ENCODE measurements around the gene CD177. TPM values are rescaled to one million over a fixed set of nuclear protein-coding genes. Genes with fewer than 3 reads are reported as not detected.
"Not testable (repeated sequence)": the region's sequence is repeated elsewhere in the genome, so short reads cannot be mapped to it uniquely, and the experiment has no call there.

CD177 gene
- total and polyA plus RNA-seq, 2 donors (not counting 3 experiments of a cell fraction or from before 2014, with no cell fraction given), result 0.18 TPM; not detected in 1

GRCh38 chr19:43338530-43338929 is 15.0 kb upstream of the CD177 start:
- Histone ChIP-seq H3K4me1 (ENCODE audit: control insufficient read depth, extremely low read depth, insufficient read depth, low read length) (no peaks in the 10 kb centered on the region), H3K79me2 (ENCODE audit: control insufficient read depth, insufficient read depth, low read length) (no peaks in the 10 kb centered on the region), H3K4me3 (replicated peaks in 1 of 3; ENCODE audit: insufficient read depth in 1 of 3, low read depth in 1 of 3, low read length in 3 of 3) (no peak overlapping the region), H3K9me3 (replicated peaks; ENCODE audit: control insufficient read depth, insufficient read depth, low read length) (no peaks in the 10 kb centered on the region), H4K20me1 (replicated peaks; ENCODE audit: control insufficient read depth, extremely low read depth, insufficient read depth, low read length) (no peaks in the 10 kb centered on the region), H3K9ac (replicated peaks; ENCODE audit: extremely low read depth, insufficient read depth, low read length) (no peak overlapping the region), H3K27me3 (ENCODE audit: control insufficient read depth in 2 of 2, insufficient read depth in 2 of 2, low read length in 2 of 2) (no peaks in the 10 kb centered on the region), H3K36me3 (ENCODE audit: control insufficient read depth in 2 of 2, extremely low read depth in 1 of 2, insufficient read depth in 2 of 2, low read length in 2 of 2) (no peaks in the 10 kb centered on the region), H2AFZ (ENCODE audit: low read depth, low read length) (no peak overlapping the region), H3K9me1 (replicated peaks; ENCODE audit: control insufficient read depth, extremely low read depth, insufficient read depth, low read length) (no peaks in the 10 kb centered on the region), H3K27ac (ENCODE audit: insufficient read depth, low read depth, low read length) (no peak overlapping the region), H3K4me2 (ENCODE audit: insufficient read depth, low read length) (no peak overlapping the region)
- POLR2A ChIA-PET, result no interaction called here
- no TSS peak for BruUV-seq (replicated peaks)
- dilution Hi-C loops (cut with MboI; ENCODE audit: extremely low pct_ligation_motif_present, low sequenced_read_pairs) (no loop called here), intact Hi-C loops (cut with micrococcal nuclease) (no loop called here)
- DNase-seq (ENCODE audit: low read depth, low spot score) (no peak), FAIRE-seq (no peak)
- CTCF ChIA-PET, result no interaction called here
- TF ChIP-seq FOS (IDR thresholded peaks at IDR 0.05; ENCODE audit: borderline replicate concordance, insufficient read depth, low read length), result no peak
- TF ChIP-seq POLR2AphosphoS5 (IDR thresholded peaks at IDR 0.05; ENCODE audit: insufficient read depth, low read depth, low read length), result no peak
- TF ChIP-seq MYC (IDR thresholded peaks at IDR 0.05; ENCODE audit: low read depth, low read length), result no peak
- TF ChIP-seq CTCF (IDR thresholded peaks at IDR 0.05; ENCODE audit: extremely low read depth in 1 of 2, insufficient read depth in 1 of 2, low read depth in 1 of 2, low read length in 2 of 2), result no peak
- TF ChIP-seq POLR2A (IDR thresholded peaks at IDR 0.05; ENCODE audit: low read depth, low read length), result no peak
- no peak for TF ChIP-seq JUN (IDR thresholded peaks at IDR 0.05; ENCODE audit: borderline replicate concordance, insufficient read depth, insufficient read length, low read depth)
- no peak for TF ChIP-seq EZH2 (IDR thresholded peaks at IDR 0.05; ENCODE audit: borderline replicate concordance, low read depth, low read length, severe bottlenecking)
- no peak for TF ChIP-seq GATA2 (IDR thresholded peaks at IDR 0.05; ENCODE audit: insufficient read depth, insufficient read length, low read depth, low read length)

GRCh38 chr19:43339243-43339930 is 14.1 kb upstream of the CD177 start:
- not testable (repeated sequence) for BruUV-seq (replicated peaks); H3K4me2 ChIP-seq (ENCODE audit: insufficient read depth, low read length)

GRCh38 chr19:43340101-43340500 is 13.4 kb upstream of the CD177 start:
- H3K9me1 ChIP-seq (replicated peaks; ENCODE audit: control insufficient read depth, extremely low read depth, insufficient read depth, low read length); H3K27me3 ChIP-seq (ENCODE audit: control insufficient read depth in 2 of 2, insufficient read depth in 2 of 2, low read length in 2 of 2); H3K4me1 ChIP-seq (ENCODE audit: control insufficient read depth, extremely low read depth, insufficient read depth, low read length); H3K4me2 ChIP-seq (ENCODE audit: insufficient read depth, low read length); H4K20me1 ChIP-seq (replicated peaks; ENCODE audit: control insufficient read depth, extremely low read depth, insufficient read depth, low read length); H3K4me3 ChIP-seq (replicated peaks in 1 of 3; ENCODE audit: insufficient read depth in 1 of 3, low read depth in 1 of 3, low read length in 3 of 3); intact Hi-C loops (cut with micrococcal nuclease); H3K9me3 ChIP-seq (replicated peaks; ENCODE audit: control insufficient read depth, insufficient read depth, low read length); BruUV-seq (replicated peaks); POLR2A ChIA-PET; H3K9ac ChIP-seq (replicated peaks; ENCODE audit: extremely low read depth, insufficient read depth, low read length); H2AFZ ChIP-seq (ENCODE audit: low read depth, low read length); FAIRE-seq; H3K36me3 ChIP-seq (ENCODE audit: control insufficient read depth in 2 of 2, extremely low read depth in 1 of 2, insufficient read depth in 2 of 2, low read length in 2 of 2); dilution Hi-C loops (cut with MboI; ENCODE audit: extremely low pct_ligation_motif_present, low sequenced_read_pairs); H3K79me2 ChIP-seq (ENCODE audit: control insufficient read depth, insufficient read depth, low read length); DNase-seq (ENCODE audit: low read depth, low spot score); H3K27ac ChIP-seq (ENCODE audit: insufficient read depth, low read depth, low read length); CTCF ChIA-PET: not testable (repeated sequence)

More at GRCh38 chr19:43339243-43339930, 14.1 kb upstream of the CD177 start:
- H3K4me3 ChIP-seq (replicated peaks in 1 of 3; ENCODE audit: insufficient read depth in 1 of 3, low read depth in 1 of 3, low read length in 3 of 3); DNase-seq (ENCODE audit: low read depth, low spot score); H3K27ac ChIP-seq (ENCODE audit: insufficient read depth, low read depth, low read length); POLR2A ChIA-PET; FAIRE-seq; H3K9ac ChIP-seq (replicated peaks; ENCODE audit: extremely low read depth, insufficient read depth, low read length); H3K79me2 ChIP-seq (ENCODE audit: control insufficient read depth, insufficient read depth, low read length); H3K4me1 ChIP-seq (ENCODE audit: control insufficient read depth, extremely low read depth, insufficient read depth, low read length); H3K36me3 ChIP-seq (ENCODE audit: control insufficient read depth in 2 of 2, extremely low read depth in 1 of 2, insufficient read depth in 2 of 2, low read length in 2 of 2); H4K20me1 ChIP-seq (replicated peaks; ENCODE audit: control insufficient read depth, extremely low read depth, insufficient read depth, low read length); dilution Hi-C loops (cut with MboI; ENCODE audit: extremely low pct_ligation_motif_present, low sequenced_read_pairs); H3K9me3 ChIP-seq (replicated peaks; ENCODE audit: control insufficient read depth, insufficient read depth, low read length); H2AFZ ChIP-seq (ENCODE audit: low read depth, low read length); intact Hi-C loops (cut with micrococcal nuclease); H3K9me1 ChIP-seq (replicated peaks; ENCODE audit: control insufficient read depth, extremely low read depth, insufficient read depth, low read length); H3K27me3 ChIP-seq (ENCODE audit: control insufficient read depth in 2 of 2, insufficient read depth in 2 of 2, low read length in 2 of 2); CTCF ChIA-PET: not testable (repeated sequence)
